Medulla oblongata (tissue), 1 donor: ENCODE results near the gene PCDH1.
"Not testable (repeated sequence)": the region's sequence is repeated elsewhere in the genome, so short reads cannot be mapped to it uniquely, and the experiment has no call there.

Source experiments
- DNase-seq: peaks from one replicate; pipeline ENCODE4 v3.0.0-alpha.2; 2015; ENCODE audit errors: extremely low spot score

The PCDH1 gene

DNA sequence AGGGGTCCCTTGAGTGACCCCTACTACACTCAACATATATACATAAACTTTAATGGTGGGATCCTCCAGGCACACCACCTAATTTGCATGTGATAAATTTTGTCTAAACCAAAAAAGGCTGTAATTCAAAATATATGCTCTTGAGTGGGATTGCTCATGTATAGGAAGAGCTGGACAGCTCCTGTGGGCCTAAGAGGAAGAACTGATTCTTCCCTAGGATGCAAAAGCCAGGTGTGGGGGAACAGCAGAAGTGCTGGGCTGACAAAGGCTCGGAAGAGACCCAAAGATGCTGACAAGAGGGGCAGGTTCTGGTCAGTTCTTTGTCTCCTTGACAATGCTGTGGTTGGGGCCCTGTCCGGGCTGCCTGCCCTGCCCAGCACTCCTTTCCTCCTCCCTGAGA lies 43.9 kb downstream of the PCDH1 start:
- DNase-seq, result no peak

DNA sequence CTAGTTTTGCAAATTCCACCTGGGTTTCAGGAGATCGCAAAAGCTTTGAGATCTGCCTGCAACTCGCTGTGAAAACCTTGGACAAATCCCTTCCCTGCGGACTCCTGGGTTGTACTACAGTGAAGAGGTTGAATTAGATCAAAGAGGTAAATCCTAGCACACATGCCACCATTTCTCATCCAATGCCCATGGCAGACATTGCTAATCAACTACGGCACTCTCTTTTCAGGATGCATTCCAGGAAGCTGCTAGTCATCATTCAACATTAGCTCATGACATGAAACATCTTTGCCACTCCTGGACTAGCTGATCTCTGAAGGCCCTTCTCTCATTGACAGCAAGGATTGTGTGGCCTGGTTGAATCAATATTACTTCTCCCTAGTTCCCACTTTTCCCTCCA lies 46.1 kb downstream of the PCDH1 start:
- no peak for DNase-seq

DNA sequence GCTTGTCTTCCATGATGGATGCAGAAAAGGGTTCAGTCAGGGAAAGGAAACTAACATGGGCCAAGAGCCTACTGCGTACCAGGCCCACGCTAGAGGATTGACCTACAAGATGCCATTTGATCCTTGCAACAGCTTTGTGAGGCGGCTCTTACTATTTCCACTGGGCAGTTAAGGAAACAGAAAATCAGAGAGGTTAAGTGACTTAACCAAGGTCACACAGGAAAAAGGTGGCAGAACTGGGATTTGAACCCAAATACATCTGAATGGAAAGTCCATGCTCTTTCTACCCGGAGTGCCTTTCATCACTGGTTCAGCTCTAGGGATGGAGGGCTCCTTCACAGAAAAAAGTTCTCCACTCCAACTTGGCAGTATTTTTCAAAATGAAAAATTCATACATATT lies 50.0 kb downstream of the PCDH1 start:
- no peak for DNase-seq

DNA sequence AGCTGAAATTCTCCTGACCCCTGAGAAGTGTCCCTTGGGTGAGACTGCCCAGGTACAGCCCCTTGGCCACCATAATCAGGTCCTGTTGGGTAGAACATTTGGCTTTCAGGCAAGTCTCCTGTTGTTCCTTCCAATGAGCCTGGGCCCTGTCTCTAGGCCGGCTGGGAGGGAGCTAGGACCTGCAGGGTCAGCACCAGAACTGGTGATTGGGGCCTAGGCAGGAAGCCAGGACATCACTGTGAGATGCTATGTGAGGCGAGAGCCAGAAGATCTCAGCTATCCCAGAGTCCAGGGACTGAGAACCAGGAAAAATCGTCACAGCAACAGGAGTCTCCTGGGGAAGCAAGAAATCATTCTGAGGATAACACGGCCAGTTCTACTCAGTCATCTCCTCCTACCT lies 51.5 kb downstream of the PCDH1 start:
- no peak for DNase-seq

GRCh38 chr5:141825791-141826560 lies 52.2 kb downstream of the PCDH1 start:
- peak; percentile 58 for DNase-seq

DNA sequence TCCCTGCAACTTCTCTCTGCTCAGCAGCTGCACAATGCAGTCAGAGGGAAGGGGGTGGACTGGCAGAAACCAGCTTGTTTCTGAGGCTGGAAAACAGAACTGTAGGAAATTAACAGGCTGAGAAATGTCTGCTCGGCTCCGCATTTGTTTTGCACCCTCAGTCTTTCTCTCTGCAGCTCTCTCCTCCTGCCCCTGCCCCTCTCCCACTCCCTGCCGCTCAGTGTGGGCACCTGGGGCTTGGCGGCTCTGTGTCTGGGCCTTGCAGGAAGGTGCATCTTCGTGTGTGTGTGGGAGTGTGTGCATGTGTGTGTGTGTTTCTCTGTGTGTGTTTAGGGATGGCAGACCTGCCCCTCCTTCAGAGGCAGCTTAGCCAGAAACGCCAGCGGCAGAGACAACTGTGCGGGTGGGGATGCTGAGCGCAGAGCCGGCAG lies 53.0 kb downstream of the PCDH1 start:
- no peak for DNase-seq

- no peak for DNase-seq
Observed at GRCh38 chr5:141824717-141825116, 53.5 kb downstream of the PCDH1 start.

- DNase-seq, result no peak
Observed at GRCh38 chr5:141823056-141823455, 55.2 kb downstream of the PCDH1 start.

DNA sequence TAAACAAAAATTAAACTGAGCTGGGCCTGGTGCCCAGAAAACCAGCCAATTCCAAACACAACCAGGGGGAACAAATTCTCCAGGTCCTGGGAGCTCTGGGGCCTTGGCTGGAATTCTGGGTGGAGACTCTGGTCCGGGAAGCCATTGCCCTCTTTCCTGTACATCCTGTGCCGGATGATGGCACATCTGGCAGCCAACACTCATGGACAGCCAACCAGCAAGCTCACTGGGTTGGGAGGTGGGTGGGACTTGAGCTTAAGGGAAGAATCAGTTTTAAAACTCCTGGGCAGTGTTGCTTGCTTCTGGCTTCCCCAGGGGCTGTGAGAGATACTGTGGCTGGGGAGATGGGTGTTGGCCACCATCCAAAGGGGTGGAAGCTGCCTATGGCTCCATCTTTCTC lies 56.1 kb downstream of the PCDH1 start:
- DNase-seq, result peak; percentile 43

DNA sequence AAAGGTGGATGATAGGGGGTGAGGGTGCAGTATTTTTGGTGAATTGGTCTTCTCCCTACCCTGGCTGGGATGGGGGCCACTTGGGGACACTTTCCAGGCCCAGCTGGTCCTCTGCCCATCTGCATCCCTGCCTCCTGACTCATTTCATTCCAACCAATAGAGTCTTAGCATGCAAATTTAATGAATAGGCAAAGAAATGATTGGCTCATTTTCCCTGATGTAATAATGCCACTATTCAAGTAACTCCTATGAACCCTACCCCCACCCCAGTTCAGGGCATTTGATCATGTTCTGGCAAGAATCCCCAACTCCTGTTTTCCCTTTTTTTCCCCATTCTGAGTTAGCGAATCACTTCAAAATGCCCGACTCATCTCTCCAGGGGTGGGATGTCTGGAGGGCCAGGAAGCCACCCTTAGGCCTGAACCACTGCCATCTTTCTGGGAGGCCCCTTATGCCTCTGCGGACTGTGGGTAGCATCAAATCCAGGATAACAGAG lies 56.7 kb downstream of the PCDH1 start:
- DNase-seq, result peak; percentile 91

DNA sequence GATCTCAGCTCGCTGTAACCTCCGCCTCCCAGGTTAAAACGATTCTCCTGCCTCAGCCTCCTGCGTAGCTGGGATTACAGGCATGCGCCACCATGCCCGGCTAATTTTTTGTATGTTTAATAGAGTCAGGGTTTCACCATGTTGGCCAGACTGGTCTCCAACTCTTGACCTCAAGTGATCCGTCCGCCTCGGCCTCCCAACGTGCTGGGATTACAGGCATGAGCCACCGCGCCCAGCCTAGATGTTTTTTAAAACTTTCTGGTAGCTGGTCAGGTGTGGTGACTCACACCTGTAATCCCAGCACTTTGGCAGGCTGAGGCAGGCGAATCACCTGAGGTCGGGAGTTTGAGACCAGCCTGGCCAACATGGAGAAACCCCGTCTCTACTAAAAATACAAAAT lies 57.5 kb downstream of the PCDH1 start:
- DNase-seq, result not testable (repeated sequence)

GRCh38 chr5:141817631-141818030 lies 60.6 kb downstream of the PCDH1 start:
- DNase-seq, result no peak

DNA sequence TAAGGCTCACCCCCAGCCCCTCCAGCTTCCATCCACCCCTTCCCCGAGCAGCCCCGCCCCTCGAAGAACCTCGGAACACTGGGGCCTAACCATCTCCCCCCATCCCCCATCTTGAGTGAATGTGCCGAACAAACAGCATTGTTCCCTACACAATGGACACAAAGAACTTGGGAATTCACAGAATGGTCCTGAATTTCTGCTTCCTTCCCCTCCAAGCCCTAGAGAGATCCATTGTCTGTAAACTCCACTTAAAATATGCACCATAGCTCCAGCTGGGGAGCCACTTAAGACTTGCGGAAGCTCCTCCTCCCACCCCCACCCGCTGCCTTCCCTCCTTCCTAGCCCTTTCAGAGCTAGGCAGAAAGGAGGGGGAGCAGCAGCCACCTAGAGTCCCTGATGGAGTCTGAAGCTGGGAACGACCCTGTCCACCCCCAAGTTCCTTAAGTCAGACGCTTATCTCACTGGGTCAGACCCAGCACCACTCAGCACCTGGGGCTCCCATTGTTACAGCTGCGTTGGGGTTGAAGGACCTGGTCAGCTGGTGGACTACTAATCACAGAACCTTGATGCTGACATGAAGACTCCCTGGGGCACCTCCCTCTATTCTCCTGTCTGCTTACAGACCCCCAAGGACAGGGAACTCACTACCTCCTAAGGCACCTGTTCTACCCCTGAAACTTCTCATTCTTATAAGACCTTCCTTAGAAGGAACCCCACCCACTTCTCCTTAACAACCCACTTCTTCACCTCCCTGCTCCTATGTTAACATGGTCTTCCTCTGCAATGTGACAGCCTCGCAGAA lies 61.4 kb downstream of the PCDH1 start:
- DNase-seq, result peak; percentile 71

DNA sequence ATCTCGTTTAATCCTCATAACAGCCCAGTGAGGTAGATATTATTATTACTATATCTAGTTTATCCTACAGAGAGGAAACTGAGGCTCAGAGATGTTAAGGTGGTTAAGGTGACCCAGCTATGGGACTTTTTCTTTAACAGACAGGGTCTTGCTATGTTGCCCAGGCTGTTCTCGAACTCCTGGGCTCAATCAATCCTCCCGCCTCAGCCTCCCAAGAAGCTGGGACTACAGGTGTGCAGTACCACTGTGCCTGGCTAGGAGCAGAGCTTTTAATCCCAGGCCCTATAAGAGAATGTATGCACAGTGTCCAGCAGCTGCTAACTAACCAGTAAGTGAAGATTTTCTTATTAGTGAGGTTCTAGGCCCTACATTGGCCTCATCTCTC lies 62.4 kb downstream of the PCDH1 start:
- no peak for DNase-seq

DNA sequence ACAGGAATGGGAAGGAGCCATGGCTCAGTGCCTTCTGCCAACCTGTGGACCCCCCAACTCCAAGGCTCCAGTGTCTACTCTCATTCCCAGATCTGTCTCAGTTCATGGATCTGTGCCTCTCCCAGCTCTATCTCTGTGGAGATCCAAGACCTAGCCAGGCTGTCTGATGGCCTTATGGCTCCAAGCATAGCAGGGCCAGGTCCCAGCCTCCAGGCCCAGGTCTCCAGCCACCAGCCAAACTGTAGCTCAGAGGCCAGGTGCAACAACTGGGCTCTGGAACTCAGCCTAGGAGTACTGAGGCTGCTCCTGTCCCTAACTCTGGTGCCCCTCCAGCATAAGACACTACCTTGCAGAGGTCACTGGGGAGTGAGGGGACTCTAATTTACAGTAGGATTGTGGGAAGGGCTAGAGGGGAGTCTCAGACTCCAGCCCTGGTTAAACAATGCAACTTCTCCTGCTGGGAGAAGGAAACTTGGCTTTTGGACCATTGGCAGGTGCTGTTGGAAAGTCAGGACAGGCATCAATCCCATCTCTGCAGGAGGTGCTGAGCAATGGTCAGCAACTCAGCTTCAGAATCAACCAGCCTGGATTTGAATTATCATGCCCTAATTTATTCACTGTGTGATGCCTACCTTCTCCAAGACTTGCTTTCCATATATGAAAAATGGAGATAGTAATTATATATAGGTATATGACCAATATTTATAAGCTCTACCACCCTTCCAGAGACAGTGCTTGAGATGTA lies 63.0 kb downstream of the PCDH1 start:
- no peak for DNase-seq

- DNase-seq, result peak; percentile 60
Observed at GRCh38 chr5:141814064-141814964, 63.9 kb downstream of the PCDH1 start.

GRCh38 chr5:141812512-141812911 lies 65.7 kb downstream of the PCDH1 start:
- DNase-seq, result no peak

DNA sequence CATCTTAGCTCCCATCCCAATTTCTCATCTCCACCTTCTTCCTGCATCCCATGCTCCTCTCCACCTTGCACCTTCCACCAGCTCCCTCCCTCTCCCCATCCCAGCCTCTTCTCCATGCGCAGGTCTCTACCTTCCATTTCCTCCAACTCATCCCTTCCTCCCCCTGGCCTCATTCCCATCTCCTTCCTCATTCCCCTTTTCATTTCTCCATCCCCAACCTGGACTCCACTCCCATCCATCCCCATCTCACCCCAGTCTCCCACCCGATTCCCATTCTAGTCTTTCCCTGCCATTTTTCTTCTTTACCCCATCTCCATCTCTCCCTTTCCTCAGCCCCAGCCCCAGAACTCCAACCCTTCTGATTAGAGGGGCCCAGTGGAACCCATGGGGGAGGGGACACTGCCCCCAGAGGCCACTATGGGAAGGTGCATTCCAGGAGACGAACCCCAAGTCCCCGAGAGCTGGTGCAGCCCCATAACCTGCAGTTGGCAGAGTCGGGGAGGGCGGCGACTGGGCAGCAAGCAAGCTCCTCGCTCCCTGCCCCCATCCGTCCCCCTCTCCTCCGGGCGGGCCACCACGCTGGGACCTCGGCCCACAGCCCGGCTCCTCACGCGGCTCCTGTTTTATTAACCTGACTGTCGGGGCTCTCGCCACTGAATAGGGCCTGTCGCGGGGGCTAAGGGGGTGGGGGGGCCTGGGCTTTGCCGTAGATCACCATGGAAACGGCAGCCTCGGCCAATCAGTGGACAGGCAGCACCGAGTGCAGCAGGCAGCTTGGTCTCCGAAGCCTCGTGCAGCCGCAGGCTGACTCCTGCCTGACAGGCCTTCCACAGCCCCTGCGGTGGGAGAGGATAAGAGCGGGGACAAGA lies 66.7 kb downstream of the PCDH1 start:
- peak; percentile 37 for DNase-seq

GRCh38 chr5:141810702-141811101 lies 67.5 kb downstream of the PCDH1 start:
- no peak for DNase-seq

DNA sequence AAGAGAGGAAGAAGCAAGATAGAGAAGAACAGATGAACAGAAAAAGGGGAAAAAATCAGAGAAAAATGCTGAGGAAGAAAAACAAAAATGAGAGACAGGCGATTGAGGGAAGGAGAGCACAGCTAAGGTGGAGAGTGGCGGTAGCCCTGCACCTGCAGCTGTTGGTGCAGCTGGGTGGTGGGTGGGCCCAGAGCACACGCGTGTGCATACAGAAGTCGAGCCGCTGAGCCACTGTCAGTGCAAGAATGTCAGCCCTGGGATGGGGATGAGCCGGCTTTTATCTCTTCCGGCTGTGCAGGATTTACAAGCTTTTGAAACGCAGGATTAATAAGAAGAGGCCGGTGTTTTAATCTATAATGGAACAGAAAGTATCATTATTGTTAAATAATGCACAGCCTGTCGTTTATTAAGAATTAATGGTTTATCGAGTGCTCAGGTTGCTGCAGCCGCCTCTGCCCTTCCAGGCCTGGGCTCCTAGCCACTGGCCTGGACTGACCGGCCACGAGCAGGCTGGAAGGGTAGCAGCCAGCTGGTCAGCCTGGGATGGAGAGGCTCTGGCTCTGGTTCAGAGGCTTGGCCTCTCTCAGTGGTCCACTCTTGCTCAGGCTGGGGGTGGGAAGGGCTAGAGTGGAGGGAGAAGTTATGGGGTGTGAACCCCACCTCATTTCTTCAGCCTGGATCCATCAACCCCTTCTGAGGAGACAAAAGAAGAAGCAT lies 68.7 kb downstream of the PCDH1 start:
- DNase-seq, result no peak
